HG02943 (cell line): ENCODE measurements around the gene ASCL1.

ENCODE experiments used
- ATAC-seq: cut with Tn5 transposase; IDR thresholded peaks from one replicate; pipeline ENCODE4 v1.9.1; 2021; ENCODE audit warnings: mild to moderate bottlenecking, low read depth, moderate library complexity; ENCODE audit not compliant: unreplicated experiment

ASCL1 gene

DNA sequence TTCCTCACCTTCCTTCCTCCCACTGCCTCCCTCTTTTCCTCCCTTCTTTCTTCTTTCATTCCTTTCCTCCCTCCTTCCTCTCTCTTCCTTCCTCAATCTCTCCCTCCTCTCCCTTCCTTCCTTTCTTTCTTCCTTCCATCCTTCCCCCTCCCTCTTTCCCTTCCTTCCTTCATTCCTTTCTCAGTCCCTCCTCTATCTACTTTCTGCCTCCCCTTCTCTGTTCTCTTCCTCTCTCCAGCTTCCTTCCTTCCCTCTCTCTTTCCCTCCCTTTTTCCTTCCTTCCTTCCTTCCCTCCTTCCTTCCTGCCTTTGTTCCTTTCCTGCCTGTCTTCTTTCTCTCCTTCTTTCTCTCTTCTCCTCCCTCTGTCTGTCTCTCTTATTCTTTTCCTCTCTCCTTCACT lies 16.1 kb downstream of the ASCL1 start:
- no peak for ATAC-seq

- ATAC-seq = no peak
Observed at GRCh38 chr12:102976609-102977280, 19.3 kb downstream of the ASCL1 start.

DNA sequence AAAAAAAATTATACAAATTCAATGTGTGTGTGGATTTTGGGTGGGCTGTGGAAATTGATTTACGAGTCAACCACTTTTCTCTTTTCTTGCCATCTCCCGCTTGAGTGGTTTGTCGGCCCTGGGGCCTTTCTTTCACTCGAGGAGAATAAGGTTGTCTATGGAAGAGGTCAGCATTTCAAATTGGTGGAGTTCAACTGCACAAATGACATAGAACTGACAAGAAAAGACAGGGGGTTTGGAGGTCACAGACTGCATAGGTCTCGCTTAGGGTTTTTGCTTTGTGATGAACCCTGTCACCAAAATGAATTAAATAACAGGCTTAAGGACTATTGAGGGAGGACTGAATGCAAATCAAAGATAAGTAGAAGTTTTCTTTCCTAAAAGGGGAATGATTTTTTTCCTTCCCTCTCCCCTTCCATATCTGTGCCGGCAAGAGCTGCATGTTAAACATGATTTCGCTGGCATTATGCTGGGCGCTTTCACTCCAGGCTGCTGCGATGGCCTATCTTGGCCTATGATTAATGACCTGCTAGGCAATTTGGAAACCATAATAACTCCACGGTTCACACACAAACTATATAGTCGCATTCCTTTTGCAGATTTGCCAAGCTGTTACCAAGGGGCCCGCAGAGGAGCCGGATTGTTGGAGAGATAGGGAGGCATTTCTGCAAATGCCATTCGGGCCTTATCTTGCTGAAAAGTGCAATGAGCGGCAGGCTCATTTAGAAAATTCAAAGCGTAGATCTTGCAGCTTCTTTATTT lies 20.7 kb downstream of the ASCL1 start:
- ATAC-seq = no peak

GRCh38 chr12:102980350-102980749 lies 22.9 kb downstream of the ASCL1 start:
- no peak for ATAC-seq

DNA sequence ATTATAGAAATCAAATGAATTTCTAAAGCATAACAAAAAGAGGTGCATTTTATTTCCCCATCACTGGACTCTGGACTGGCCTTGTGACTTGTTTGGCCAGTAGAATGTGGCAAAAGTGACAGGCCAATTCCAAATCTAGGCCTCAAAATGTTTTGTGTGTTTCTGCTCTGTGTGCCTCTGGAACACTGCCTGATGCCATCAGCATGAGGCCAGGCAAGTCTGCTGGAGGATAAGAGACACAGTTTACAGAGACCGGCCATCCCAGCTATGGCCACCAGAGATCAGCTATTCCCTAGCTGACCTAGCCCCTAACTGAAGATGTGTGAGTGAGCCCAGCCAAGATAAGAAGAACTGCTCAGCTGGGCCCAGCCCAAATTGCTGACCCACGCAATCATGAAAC lies 32.9 kb downstream of the ASCL1 start:
- no peak for ATAC-seq

- no peak for ATAC-seq
Observed at GRCh38 chr12:102992297-102992696, 34.8 kb downstream of the ASCL1 start.

GRCh38 chr12:102992720-102993119 lies 35.2 kb downstream of the ASCL1 start:
- ATAC-seq = no peak

GRCh38 chr12:102993537-102993936 lies 36.1 kb downstream of the ASCL1 start:
- ATAC-seq = no peak

GRCh38 chr12:102995372-102995771 lies 37.9 kb downstream of the ASCL1 start:
- no peak for ATAC-seq
